Measurements from ENCODE around the gene OSM.

- no peak for TF ChIP-seq CTCF (conservative IDR thresholded peaks at IDR 0.05; ENCODE audit: low read depth, low read length)
- TF ChIP-seq EZH2 (IDR thresholded peaks at IDR 0.05; ENCODE audit: low read length, unreplicated experiment) = no peak
Observed at GRCh38 chr22:30222321-30222720, 44.3 kb downstream of the OSM start.
